GM23248 (cell line): ENCODE results near the gene WDR7. TPM values are rescaled to one million over a fixed set of nuclear protein-coding genes. Genes with fewer than 3 reads are reported as not detected.

Experiments
- DNase-seq: peaks from one replicate; pipeline ENCODE4 v3.0.0-alpha.2; 2015
- H2AFZ ChIP-seq: fragments of 200-600 bp; sonication (generic); 2 replicates; pipeline ENCODE4 v1.6.1; 2016; ENCODE audit warnings: antibody characterized with exemption
- H3F3A ChIP-seq: fragments of 200-600 bp; sonication (generic); 2 replicates; pipeline ENCODE4 v1.6.1; 2016; ENCODE audit warnings: mild to moderate bottlenecking, antibody characterized with exemption, mixed run types; ENCODE audit not compliant: insufficient read depth
- H3K27ac ChIP-seq: fragments of 200-600 bp; sonication (generic); 2 replicates; pipeline ENCODE4 v1.5.1; 2016; ENCODE audit warnings: mild to moderate bottlenecking
- H3K27me3 ChIP-seq: fragments of 200-600 bp; sonication (generic); replicated peaks from 2 replicates; pipeline ENCODE4 v1.6.1; 2016; ENCODE audit warnings: mild to moderate bottlenecking; ENCODE audit not compliant: insufficient read depth
- H3K36me3 ChIP-seq: fragments of 200-600 bp; sonication (generic); 2 replicates; pipeline ENCODE4 v1.6.1; 2016; ENCODE audit warnings: low read depth, mild to moderate bottlenecking
- H3K4me1 ChIP-seq: fragments of 200-600 bp; sonication (generic); 2 replicates; pipeline ENCODE4 v1.6.1; 2016; ENCODE audit warnings: mild to moderate bottlenecking; ENCODE audit not compliant: insufficient read depth
- H3K4me2 ChIP-seq: fragments of 200-600 bp; sonication (generic); one replicate; pipeline ENCODE4 v1.6.1; 2016; ENCODE audit warnings: mild to moderate bottlenecking; ENCODE audit not compliant: unreplicated experiment
- H3K4me3 ChIP-seq: fragments of 200-600 bp; sonication (generic); 2 replicates; pipeline ENCODE4 v1.5.1; 2016; ENCODE audit warnings: mild to moderate bottlenecking
- H3K79me2 ChIP-seq: fragments of 200-600 bp; sonication (generic); 2 replicates; pipeline ENCODE4 v1.6.1; 2016; ENCODE audit warnings: mild to moderate bottlenecking; ENCODE audit not compliant: insufficient read depth
- H3K9ac ChIP-seq: fragments of 200-600 bp; sonication (generic); 2 replicates; pipeline ENCODE4 v1.6.1; 2016; ENCODE audit warnings: mild to moderate bottlenecking
- H3K9me2 ChIP-seq: fragments of 200-600 bp; sonication (generic); 2 replicates; pipeline ENCODE4 v1.6.1; 2016; ENCODE audit warnings: mixed run types, mild to moderate bottlenecking, moderate library complexity; ENCODE audit not compliant: insufficient read depth
- H3K9me3 ChIP-seq: fragments of 200-600 bp; sonication (generic); one replicate; pipeline ENCODE4 v1.6.1; 2017; ENCODE audit warnings: low read depth
- H4K20me1 ChIP-seq: fragments of 200-600 bp; sonication (generic); 2 replicates; pipeline ENCODE4 v1.6.0; 2016; ENCODE audit not compliant: insufficient read depth
- EZH2 ChIP-seq: fragments of 200-600 bp; sonication (generic); IDR thresholded peaks from 2 replicates; pipeline ENCODE4 v1.6.1; 2018; ENCODE audit warnings: antibody characterized with exemption, mild to moderate bottlenecking; ENCODE audit not compliant: insufficient read depth, poor library complexity, severe bottlenecking
- EZH2phosphoT487 ChIP-seq: fragments of 200-600 bp; sonication (generic); IDR thresholded peaks from 2 replicates; pipeline ENCODE4 v1.6.1; 2018; ENCODE audit warnings: antibody characterized with exemption, moderate library complexity, mild to moderate bottlenecking, low read depth; ENCODE audit not compliant: insufficient read depth
- WGBS, 2 experiments: methylation state at CpG; one replicate each; pipeline ENCODE4 v1.1.6; 2015 to 2017; ENCODE audit warnings: low lambda C conversion rate in 2 of 2, low coverage in 1 of 2; ENCODE audit errors: missing lambda C conversion rate in 2 of 2; 5-methylcytosine and 5-hydroxymethylcytosine counted together
- in situ Hi-C: fragments of 300-500 bp; cut with MboI; formaldehyde crosslinking; loops from 2 replicates; pipeline ENCODE4 v1.15.0; 2020
- polyA plus RNA-seq: library from polyadenylated mRNA; unstranded; fragments of >200 nt; fragmentation: Nextera tagmentation; extraction: Ambion mirVana; gene quantifications from 2 replicates; pipeline ENCODE4 v1.2.1, GENCODE V29; 2016
- total RNA-seq: library from RNA; depleted of rRNA; stranded (reverse); fragments of >200 nt; shearing (Covaris generic); gene quantifications from 2 replicates; pipeline ENCODE4 v1.2.3, GENCODE V29; 2014

Gene WDR7
- total and polyA plus RNA-seq, 2 experiments from 2014 or later: 6.7 to 8.3 TPM

GRCh38 chr18:56723068-56723467, 71.9 kb downstream of the WDR7 start:
- no peak for TF ChIP-seq EZH2phosphoT487
- Histone ChIP-seq H3K4me2 (no peak overlapping the region), H3K36me3 (no peaks in the 10 kb centered on the region; the same call in 1 of the 2 replicates), H3K27ac (no peak overlapping the region), H3K4me3 (no peak overlapping the region), H2AFZ (no peak overlapping the region), H3K79me2 (no peaks in the 10 kb centered on the region), H3K27me3 (no peaks in the 10 kb centered on the region), H3K4me1 (no peaks in the 10 kb centered on the region), H4K20me1 (no peaks in the 10 kb centered on the region), H3K9ac (no peak overlapping the region), H3K9me2 (no peaks in the 10 kb centered on the region), H3F3A (no peaks in the 10 kb centered on the region), H3K9me3 (no peaks in the 10 kb centered on the region)
- peak; percentile 2 for DNase-seq
- 92 to 100% methylated on average over 1 of the region's 1 CpG for WGBS, 2 experiments
- in situ Hi-C loops: no loop called here

GRCh38 chr18:56723706-56724105, 72.5 kb downstream of the WDR7 start:
- Histone ChIP-seq H3K9me3 (no peaks in the 10 kb centered on the region), H3K4me1 (no peaks in the 10 kb centered on the region), H3K9me2 (no peaks in the 10 kb centered on the region), H2AFZ (no peak overlapping the region), H3K79me2 (no peaks in the 10 kb centered on the region), H3K4me2 (no peak overlapping the region), H3F3A (no peaks in the 10 kb centered on the region), H4K20me1 (no peaks in the 10 kb centered on the region), H3K9ac (no peak overlapping the region), H3K27me3 (no peaks in the 10 kb centered on the region), H3K4me3 (no peak overlapping the region), H3K36me3 (no peaks in the 10 kb centered on the region), H3K27ac (no peak overlapping the region)
- no peak for DNase-seq
- in situ Hi-C loops: no loop called here
- 48 to 50% methylated on average over 2 of the region's 2 CpGs for WGBS, 2 experiments
- TF ChIP-seq EZH2: no peak

- Histone ChIP-seq H3K9me2 (no peaks in the 10 kb centered on the region), H2AFZ (no peak overlapping the region), H3K27ac (no peak overlapping the region), H3K9me3 (no peaks in the 10 kb centered on the region), H3K4me2 (no peak overlapping the region), H3K27me3 (no peaks in the 10 kb centered on the region), H3F3A (no peaks in the 10 kb centered on the region), H4K20me1 (no peaks in the 10 kb centered on the region), H3K36me3 (no peaks in the 10 kb centered on the region), H3K4me3 (no peak overlapping the region), H3K79me2 (no peaks in the 10 kb centered on the region), H3K9ac (no peak overlapping the region), H3K4me1 (no peaks in the 10 kb centered on the region)
- TF ChIP-seq EZH2phosphoT487 (no peak), EZH2 (no peak)
- no peak for DNase-seq
- 95 to 99% methylated on average over 2 of the region's 2 CpGs for WGBS, 2 experiments
- in situ Hi-C loops: loop anchor here (25.0 kb wide), 1 partner anchor 835 kb away; no protein-coding TSS in a partner anchor
Observed at GRCh38 chr18:56726906-56727305, 75.7 kb downstream of the WDR7 start.

- in situ Hi-C loops: loop anchor here (25.0 kb wide), 1 partner anchor 835 kb away; no protein-coding TSS in a partner anchor
Observed at GRCh38 chr18:56727399-56727798, 76.2 kb downstream of the WDR7 start.

GRCh38 chr18:56728741-56729140, 77.6 kb downstream of the WDR7 start:
- 93% methylated on average over 3 of the region's 3 CpGs for WGBS, 2 experiments
- H3F3A ChIP-seq: no peaks in the 10 kb centered on the region
- H3K4me2 ChIP-seq: no peak overlapping the region
- H4K20me1 ChIP-seq: no peaks in the 10 kb centered on the region
- no peak overlapping the region for H3K4me3 ChIP-seq
- H3K27ac ChIP-seq: no peak overlapping the region
- DNase-seq: no peak
- no peak overlapping the region for H2AFZ ChIP-seq
- in situ Hi-C loops: loop anchor here (25.0 kb wide), 1 partner anchor 834 kb away; no protein-coding TSS in a partner anchor
- no peaks in the 10 kb centered on the region for H3K9me3 ChIP-seq
- H3K27me3 ChIP-seq: no peaks in the 10 kb centered on the region
- no peaks in the 10 kb centered on the region for H3K9me2 ChIP-seq
- H3K9ac ChIP-seq: no peak overlapping the region
- TF ChIP-seq EZH2 (no peak), EZH2phosphoT487 (no peak)
- H3K36me3 ChIP-seq: no peaks in the 10 kb centered on the region; the same call in 1 of the 2 replicates
- H3K4me1 ChIP-seq: no peaks in the 10 kb centered on the region
- H3K79me2 ChIP-seq: no peaks in the 10 kb centered on the region

More at GRCh38 chr18:56727399-56727798, 76.2 kb downstream of the WDR7 start:
- no peak overlapping the region for H3K4me2 ChIP-seq
- H3K9me2 ChIP-seq: no peaks in the 10 kb centered on the region
- DNase-seq: no peak
- no peak overlapping the region for H2AFZ ChIP-seq
- no peak overlapping the region for H3K27ac ChIP-seq
- H3K4me3 ChIP-seq: no peak overlapping the region
- H3K79me2 ChIP-seq: no peaks in the 10 kb centered on the region
- no peaks in the 10 kb centered on the region for H3K9me3 ChIP-seq
- no peaks in the 10 kb centered on the region for H3K36me3 ChIP-seq
- no peaks in the 10 kb centered on the region for H4K20me1 ChIP-seq
- H3K27me3 ChIP-seq: no peaks in the 10 kb centered on the region
- no peak for TF ChIP-seq EZH2phosphoT487
- TF ChIP-seq EZH2: no peak
- H3K9ac ChIP-seq: no peak overlapping the region
- WGBS, 2 experiments: 80 to 85% methylated on average over 5 of the region's 5 CpGs
- H3F3A ChIP-seq: no peaks in the 10 kb centered on the region
- no peaks in the 10 kb centered on the region for H3K4me1 ChIP-seq
